Heart left ventricle (tissue), 13 donors: ENCODE measurements around the gene TPM3.

Experiments
- POLR2A ChIP-seq, 2 donors: fragments of 450-650 bp; IDR thresholded peaks; one replicate each; pipeline ENCODE4 v1.6.1; 2017; ENCODE audit warnings: antibody characterized with exemption in 2 of 2, mild to moderate bottlenecking in 2 of 2, moderate library complexity in 2 of 2
- TF ChIP-seq, protein P1 (sequence below), 12 donors: fragments of 200-600 bp; sonication (generic) in 4 of 12; IDR thresholded peaks; one replicate each; pipeline versions ENCODE4 v1.5.0 to v1.8.0; 2018 to 2022; ENCODE audit warnings: antibody characterized with exemption in 12 of 12, mild to moderate bottlenecking in 5 of 12
- donor health status: ischemic (EF 13 %, LVEDD 7.1; RV severe dilation, severe dysfunction).
- donor health status: DM: no; HTN: yes; CAD: no.
- donor health status: DM: no; HTN: no; CAD: no.
- donor health status: ischemic (EF 25% LVEDD 6.9; RV normal size, moderate dysfunction).
- donor health status: ischemic (EF 25% LVEDD 5.7; RV mildly dilated, moderate dysfunction).
- donor health status: ischemic (EF 35%, LVEDD 5.7; RV mildly dilated, moderate dysfunction).
- donor health status: nonischemic (EF 11% LVEDD 7.7; RV severe dilation, severe dysfunction).
- donor health status: DM: yes; HTN: yes; CAD: no.
- donor health status: PGD.
- donor health status: ischemic (EF 29% LVEDD 5.4; RV normal size, mild dysfunction).
- donor health status: nonischemic (EF 23%, LVEDD 6.1; RV moderate dilation, normal function).

DNA sequence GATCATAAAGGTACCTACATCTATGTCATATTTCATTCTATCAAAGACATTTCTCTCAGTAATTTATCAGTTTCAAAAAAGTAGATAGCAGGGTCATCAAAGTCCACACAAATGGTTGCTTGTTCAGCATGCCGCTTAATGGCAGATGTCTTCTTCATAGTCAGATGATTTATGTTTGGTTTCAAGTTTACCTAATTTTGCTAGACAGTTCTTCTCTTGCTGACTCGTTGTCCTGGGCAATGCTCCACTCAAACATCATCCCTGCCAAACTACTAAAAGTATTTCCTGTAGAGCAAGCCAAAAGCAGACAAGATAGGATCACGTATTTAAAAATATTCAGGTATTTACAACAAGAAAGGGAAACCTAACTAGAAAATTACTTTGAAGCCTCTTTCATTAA, 50.7 kb downstream of the TPM3 start:
- TF ChIP-seq, protein P1, sequence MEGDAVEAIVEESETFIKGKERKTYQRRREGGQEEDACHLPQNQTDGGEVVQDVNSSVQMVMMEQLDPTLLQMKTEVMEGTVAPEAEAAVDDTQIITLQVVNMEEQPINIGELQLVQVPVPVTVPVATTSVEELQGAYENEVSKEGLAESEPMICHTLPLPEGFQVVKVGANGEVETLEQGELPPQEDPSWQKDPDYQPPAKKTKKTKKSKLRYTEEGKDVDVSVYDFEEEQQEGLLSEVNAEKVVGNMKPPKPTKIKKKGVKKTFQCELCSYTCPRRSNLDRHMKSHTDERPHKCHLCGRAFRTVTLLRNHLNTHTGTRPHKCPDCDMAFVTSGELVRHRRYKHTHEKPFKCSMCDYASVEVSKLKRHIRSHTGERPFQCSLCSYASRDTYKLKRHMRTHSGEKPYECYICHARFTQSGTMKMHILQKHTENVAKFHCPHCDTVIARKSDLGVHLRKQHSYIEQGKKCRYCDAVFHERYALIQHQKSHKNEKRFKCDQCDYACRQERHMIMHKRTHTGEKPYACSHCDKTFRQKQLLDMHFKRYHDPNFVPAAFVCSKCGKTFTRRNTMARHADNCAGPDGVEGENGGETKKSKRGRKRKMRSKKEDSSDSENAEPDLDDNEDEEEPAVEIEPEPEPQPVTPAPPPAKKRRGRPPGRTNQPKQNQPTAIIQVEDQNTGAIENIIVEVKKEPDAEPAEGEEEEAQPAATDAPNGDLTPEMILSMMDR (IDR thresholded peaks at IDR 0.05), result no peak
- no peak for TF ChIP-seq POLR2A (IDR thresholded peaks at IDR 0.05)
